ENCODE results near the gene CCDC9.
"Not testable (repeated sequence)": the region's sequence is repeated elsewhere in the genome, so short reads cannot be mapped to it uniquely, and the experiment has no call there.

CCDC9 gene

GRCh38 chr19:47283405-47284059, 27.2 kb downstream of the CCDC9 start:
- H3K4me3 ChIP-seq (ENCODE audit: low read depth, low read length) = no peak overlapping the region

- H3K4me3 ChIP-seq (ENCODE audit: low read depth, low read length) = no peak overlapping the region
These were observed 28.1 kb downstream of the CCDC9 start for GRCh38 chr19:47284324-47284899.

GRCh38 chr19:47296036-47296435, 39.7 kb downstream of the CCDC9 start:
- no peak overlapping the region for H3K4me3 ChIP-seq (ENCODE audit: low read depth, low read length)

- not testable (repeated sequence) for H3K4me3 ChIP-seq (ENCODE audit: low read depth, low read length)
These were observed 44.5 kb downstream of the CCDC9 start for GRCh38 chr19:47300867-47301266.

GRCh38 chr19:47302249-47302648, 45.9 kb downstream of the CCDC9 start:
- H3K4me3 ChIP-seq (ENCODE audit: low read depth, low read length) = no peak overlapping the region

- H3K4me3 ChIP-seq (ENCODE audit: low read depth, low read length) = no peak overlapping the region
These were observed 47.6 kb downstream of the CCDC9 start for GRCh38 chr19:47303966-47304365.

GRCh38 chr19:47305309-47305751, 49.0 kb downstream of the CCDC9 start:
- H3K4me3 ChIP-seq (ENCODE audit: low read depth, low read length) = no peak overlapping the region

- no peak overlapping the region for H3K4me3 ChIP-seq (ENCODE audit: low read depth, low read length)
These were observed 50.0 kb downstream of the CCDC9 start for GRCh38 chr19:47306303-47306702.

GRCh38 chr19:47309038-47309437, 52.7 kb downstream of the CCDC9 start:
- no peak overlapping the region for H3K4me3 ChIP-seq (ENCODE audit: low read depth, low read length)

- H3K4me3 ChIP-seq (ENCODE audit: low read depth, low read length) = no peak within 1 kb of the TSS
These were observed 53.3 kb downstream of the CCDC9 start, which contains the start of gene C5AR1 for GRCh38 chr19:47309608-47310007. C5AR1 (plus strand) TSS chr19:47309861; CDS start chr19:47309896, 35 bp downstream.

GRCh38 chr19:47310323-47310722, 54.0 kb downstream of the CCDC9 start:
- no peak overlapping the region for H3K4me3 ChIP-seq (ENCODE audit: low read depth, low read length)

- no peak overlapping the region for H3K4me3 ChIP-seq (ENCODE audit: low read depth, low read length)
These were observed 54.5 kb downstream of the CCDC9 start for GRCh38 chr19:47310819-47311218.

GRCh38 chr19:47312366-47313006, 56.2 kb downstream of the CCDC9 start:
- H3K4me3 ChIP-seq (ENCODE audit: low read depth, low read length) = no peak overlapping the region

GRCh38 chr19:47313754-47314295, 57.5 kb downstream of the CCDC9 start:
- H3K4me3 ChIP-seq (ENCODE audit: low read depth, low read length) = no peak overlapping the region

- no peak overlapping the region for H3K4me3 ChIP-seq (ENCODE audit: low read depth, low read length)
These were observed 58.9 kb downstream of the CCDC9 start for GRCh38 chr19:47315125-47315821.

- no peak overlapping the region for H3K4me3 ChIP-seq (ENCODE audit: low read depth, low read length)
These were observed 60.2 kb downstream of the CCDC9 start for GRCh38 chr19:47316513-47316912.

- no peak overlapping the region for H3K4me3 ChIP-seq (ENCODE audit: low read depth, low read length)
These were observed 63.9 kb downstream of the CCDC9 start for GRCh38 chr19:47319923-47320871.

Measured in iPS-11a (cell line).